ENCODE results near the gene TPI1. TPM values are rescaled to one million over a fixed set of nuclear protein-coding genes. Genes with fewer than 3 reads are reported as not detected.
"Not testable (repeated sequence)": the region's sequence is repeated elsewhere in the genome, so short reads cannot be mapped to it uniquely, and the experiment has no call there.

TPI1 gene
- total and polyA plus RNA-seq, 5 experiments from 2014 or later, result 159 to 497 (median 372) TPM

- Mint-ChIP-seq H3K4me3 (peak overlapping the region in 7 of 10 donors; percentile 6 to 95 (median 46)), H3K36me3 (peaks cover 5 to 52% (median 14%) of the 10 kb centered on the region in 3 donors), H3K4me1 (peaks cover 21 to 43% (median 29%) of the 10 kb centered on the region in 4 donors), H3K27ac (peak overlapping the region in 7 of 10 donors; percentile 15 to 93 (median 73))
- not testable (repeated sequence) for DNase-seq, ATAC-seq, H3K27me3 Mint-ChIP-seq, H3K9me3 Mint-ChIP-seq
- POLR2A ChIA-PET, result interaction anchor here (1.0 to 7.2 kb wide), 3 partner anchors 8 to 72 kb away, joined by 3 to 119 read pairs (median 6); partner anchors contain the start of genes CDCA3, SPSB2 and USP5
These were observed 2.0 kb upstream of the TPI1 start for GRCh38 chr12:6865307-6865706.

GRCh38 chr12:6866163-6866919 lies 990 bp upstream of the TPI1 start:
- peaks cover 25 to 51% (median 39%) of the 10 kb centered on the region in 4 donors for H3K4me1 Mint-ChIP-seq
- peak overlapping the region; percentile 83 to 95 (median 88) for H3K4me3 Mint-ChIP-seq
- H3K27me3 Mint-ChIP-seq, result no peaks in the 10 kb centered on the region
- H3K27ac Mint-ChIP-seq, result peak overlapping the region in 9 of 10 donors; percentile 72 to 96 (median 89)
- DNase-seq (peak in 6 of 10 donors; percentile 5 to 70 (median 27)), ATAC-seq (no peak)
- POLR2A ChIA-PET, result interaction anchor here (1.0 to 7.2 kb wide), 13 partner anchors 8 to 243 kb away, joined by 3 to 119 read pairs (median 7); partner anchors contain the start of genes C12orf57, C1RL, CDCA3 and EMG1
- H3K9me3 Mint-ChIP-seq, result no peaks in the 10 kb centered on the region
- H3K36me3 Mint-ChIP-seq, result peaks cover 5 to 49% (median 7%) of the 10 kb centered on the region in 3 donors

DNA sequence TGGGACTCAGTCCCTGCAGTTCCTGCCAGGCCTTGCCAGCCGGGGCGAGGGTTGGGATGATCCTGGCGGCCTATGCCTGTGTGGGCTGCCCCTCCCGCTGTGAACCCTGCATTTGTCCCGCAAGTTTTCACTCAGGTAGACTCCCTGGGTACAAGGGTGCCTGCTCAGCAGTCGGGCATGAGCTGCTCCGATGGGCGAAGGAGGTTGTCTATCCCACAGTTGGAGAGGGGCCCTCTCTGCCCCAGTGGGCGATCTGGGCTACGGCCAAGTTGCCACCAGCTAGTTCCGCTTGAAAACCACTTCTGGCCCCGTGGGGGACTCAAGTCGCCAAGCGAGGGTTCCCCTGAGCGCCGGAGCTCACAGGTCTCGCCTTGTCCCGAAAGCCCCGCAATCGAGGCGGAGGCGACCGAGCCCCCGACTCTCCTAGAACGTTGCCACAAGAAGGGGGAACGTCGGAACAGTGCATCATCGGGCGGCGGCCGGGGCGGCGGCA lies 365 bp upstream of the TPI1 start:
- Mint-ChIP-seq H3K4me3 (peak overlapping the region; percentile 83 to 95 (median 88)), H3K36me3 (peaks cover 4 to 45% (median 6%) of the 10 kb centered on the region in 3 donors), H3K4me1 (peaks cover 29 to 57% (median 45%) of the 10 kb centered on the region in 4 donors), H3K27ac (peak overlapping the region; percentile 57 to 96 (median 88)), H3K27me3 (no peaks in the 10 kb centered on the region), H3K9me3 (no peaks in the 10 kb centered on the region)
- POLR2A ChIA-PET, result interaction anchor here (0.6 to 7.2 kb wide), 19 partner anchors 8 to 242 kb away, joined by 3 to 119 read pairs (median 5); partner anchors contain the start of genes C12orf57, C1RL, CDCA3 and EMG1
- ATAC-seq (peak in 1 of 2 donors; percentile 15), DNase-seq (peak in 1 of 10 donors; percentile 69)

DNA sequence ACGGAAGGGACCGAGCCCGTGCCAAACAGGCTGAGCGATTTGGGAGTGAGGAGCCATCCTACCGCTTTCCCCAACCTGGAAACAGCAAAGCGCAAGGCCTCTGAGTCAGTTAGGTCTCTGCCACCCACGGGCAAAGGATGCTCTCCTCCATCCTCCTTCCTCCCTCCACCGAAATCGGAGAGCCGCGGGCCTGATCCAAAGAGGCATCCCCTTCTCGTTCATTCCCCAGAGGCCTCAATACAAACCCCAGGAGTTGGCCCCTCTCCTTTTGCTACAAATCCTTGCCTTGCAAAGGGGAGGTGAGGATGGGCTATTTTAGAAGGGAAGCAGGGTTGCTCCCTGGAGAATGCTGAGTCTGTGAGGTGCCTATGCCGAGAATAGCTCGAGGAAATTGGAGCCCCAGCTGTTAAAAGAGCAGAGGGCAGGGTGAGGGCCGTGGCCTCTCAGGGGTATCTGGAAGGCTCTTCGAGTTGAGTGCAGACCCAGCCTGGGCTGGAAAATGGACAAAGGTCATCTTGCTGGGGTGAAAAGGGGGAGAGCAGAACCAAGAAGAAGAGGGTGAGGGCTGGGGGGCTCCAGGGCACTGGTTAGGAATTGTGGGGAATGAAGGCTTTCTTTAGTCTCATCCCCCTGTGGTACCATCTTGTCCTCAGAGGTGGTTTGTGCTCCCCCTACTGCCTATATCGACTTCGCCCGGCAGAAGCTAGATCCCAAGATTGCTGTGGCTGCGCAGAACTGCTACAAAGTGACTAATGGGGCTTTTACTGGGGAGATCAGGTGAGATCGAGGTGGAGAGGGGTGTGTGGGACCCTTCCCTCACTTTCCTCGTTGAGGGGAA lies 1.1 kb downstream of the TPI1 start:
- Mint-ChIP-seq H3K27me3 (no peaks in the 10 kb centered on the region), H3K27ac (peak overlapping the region; percentile 67 to 94 (median 87)), H3K9me3 (no peaks in the 10 kb centered on the region), H3K4me1 (peaks cover 35 to 62% (median 54%) of the 10 kb centered on the region in 4 donors), H3K36me3 (peaks cover 0 to 32% (median 2%) of the 10 kb centered on the region in 3 donors), H3K4me3 (peak overlapping the region; percentile 84 to 92 (median 88))
- ATAC-seq, result no peak
- POLR2A ChIA-PET, result interaction anchor here (0.6 to 7.2 kb wide), 12 partner anchors 15 to 241 kb away, joined by 3 to 119 read pairs (median 8); partner anchors contain the start of genes C12orf57, C1RL, CDCA3 and RNU7-1
- DNase-seq, result peak in 2 of 10 donors; percentile 3 to 7

DNA sequence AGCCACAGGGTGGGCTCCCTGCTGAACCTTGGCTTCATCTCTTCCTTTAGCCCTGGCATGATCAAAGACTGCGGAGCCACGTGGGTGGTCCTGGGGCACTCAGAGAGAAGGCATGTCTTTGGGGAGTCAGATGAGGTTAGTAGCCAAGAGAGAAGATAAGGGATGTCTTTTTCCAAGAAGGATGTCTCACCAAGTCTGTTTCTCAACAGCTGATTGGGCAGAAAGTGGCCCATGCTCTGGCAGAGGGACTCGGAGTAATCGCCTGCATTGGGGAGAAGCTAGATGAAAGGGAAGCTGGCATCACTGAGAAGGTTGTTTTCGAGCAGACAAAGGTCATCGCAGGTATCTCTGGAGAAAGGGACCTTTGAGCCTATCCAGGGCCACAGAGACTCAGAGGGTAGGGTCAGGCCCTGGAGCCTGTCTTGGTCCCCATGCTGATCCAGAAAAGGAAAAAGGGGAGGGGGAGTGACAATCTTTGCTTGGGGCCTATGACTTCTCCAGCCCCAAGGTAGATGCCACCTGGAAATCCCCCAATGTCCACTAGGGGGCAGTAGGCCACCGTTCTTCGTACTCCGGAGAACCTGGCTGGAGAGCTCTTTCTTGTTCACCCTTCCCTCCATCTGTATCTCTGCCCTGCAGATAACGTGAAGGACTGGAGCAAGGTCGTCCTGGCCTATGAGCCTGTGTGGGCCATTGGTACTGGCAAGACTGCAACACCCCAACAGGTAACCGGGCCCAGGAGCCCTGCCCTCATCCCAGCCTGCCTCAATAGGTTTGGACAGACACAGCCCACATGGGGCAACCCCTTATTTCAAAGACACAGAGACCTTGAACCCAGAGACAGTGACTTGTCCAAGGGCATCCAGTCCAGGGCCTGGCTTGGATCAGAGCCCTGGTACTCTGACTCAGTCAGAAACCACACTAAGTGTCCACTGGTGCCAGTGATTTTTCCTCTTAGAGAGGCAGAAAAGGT lies 2.0 kb downstream of the TPI1 start:
- POLR2A ChIA-PET, result interaction anchor here (0.7 to 7.2 kb wide), 14 partner anchors 11 to 243 kb away, joined by 3 to 119 read pairs (median 4); partner anchors contain the start of genes C12orf57, C1RL, CDCA3 and ENO2
- Mint-ChIP-seq H3K36me3 (peaks cover 0 to 29% (median under 1%) of the 10 kb centered on the region in 3 donors), H3K9me3 (no peaks in the 10 kb centered on the region), H3K4me1 (peaks cover 35 to 67% (median 60%) of the 10 kb centered on the region in 4 donors), H3K4me3 (peak overlapping the region; percentile 84 to 92 (median 88)), H3K27ac (peak overlapping the region; percentile 67 to 92 (median 86)), H3K27me3 (no peaks in the 10 kb centered on the region)
- ATAC-seq, result peak; percentile 4 to 13
- DNase-seq, result peak; percentile 67 to 91 (median 84)

DNA sequence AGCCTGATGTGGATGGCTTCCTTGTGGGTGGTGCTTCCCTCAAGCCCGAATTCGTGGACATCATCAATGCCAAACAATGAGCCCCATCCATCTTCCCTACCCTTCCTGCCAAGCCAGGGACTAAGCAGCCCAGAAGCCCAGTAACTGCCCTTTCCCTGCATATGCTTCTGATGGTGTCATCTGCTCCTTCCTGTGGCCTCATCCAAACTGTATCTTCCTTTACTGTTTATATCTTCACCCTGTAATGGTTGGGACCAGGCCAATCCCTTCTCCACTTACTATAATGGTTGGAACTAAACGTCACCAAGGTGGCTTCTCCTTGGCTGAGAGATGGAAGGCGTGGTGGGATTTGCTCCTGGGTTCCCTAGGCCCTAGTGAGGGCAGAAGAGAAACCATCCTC lies 3.0 kb downstream of the TPI1 start:
- peaks cover 37 to 68% (median 60%) of the 10 kb centered on the region in 4 donors for H3K4me1 Mint-ChIP-seq
- not testable (repeated sequence) for H3K9me3 Mint-ChIP-seq, DNase-seq, H3K27me3 Mint-ChIP-seq, ATAC-seq
- POLR2A ChIA-PET, result interaction anchor here (0.7 to 4.8 kb wide), 9 partner anchors 11 to 90 kb away, joined by 3 to 74 read pairs (median 5); partner anchors contain the start of genes C12orf57, CDCA3, P3H3 and RNU7-1
- H3K36me3 Mint-ChIP-seq, result peaks cover 0 to 21% (median 0%) of the 10 kb centered on the region in 3 donors
- H3K27ac Mint-ChIP-seq, result peak overlapping the region in 5 of 10 donors; percentile 17 to 74 (median 63)
- H3K4me3 Mint-ChIP-seq, result peak overlapping the region in 8 of 10 donors; percentile 28 to 72 (median 48)

- ATAC-seq (no peak), DNase-seq (peak in 2 of 10 donors; percentile 6 to 61)
- Mint-ChIP-seq H3K27ac (peak overlapping the region; percentile 53 to 95 (median 90)), H3K9me3 (no peaks in the 10 kb centered on the region), H3K36me3 (peaks cover 0 to 22% (median 0%) of the 10 kb centered on the region in 3 donors), H3K4me1 (peaks cover 37 to 65% (median 58%) of the 10 kb centered on the region in 4 donors), H3K27me3 (no peaks in the 10 kb centered on the region), H3K4me3 (peak overlapping the region; percentile 84 to 97 (median 90))
- POLR2A ChIA-PET, result interaction anchor here (0.8 to 5.1 kb wide), 13 partner anchors 19 to 236 kb away, joined by 3 to 88 read pairs (median 27); partner anchors contain the start of genes C12orf57, CDCA3, ENO2 and P3H3
These were observed 4.0 kb downstream of the TPI1 start for GRCh38 chr12:6871052-6871957.

DNA sequence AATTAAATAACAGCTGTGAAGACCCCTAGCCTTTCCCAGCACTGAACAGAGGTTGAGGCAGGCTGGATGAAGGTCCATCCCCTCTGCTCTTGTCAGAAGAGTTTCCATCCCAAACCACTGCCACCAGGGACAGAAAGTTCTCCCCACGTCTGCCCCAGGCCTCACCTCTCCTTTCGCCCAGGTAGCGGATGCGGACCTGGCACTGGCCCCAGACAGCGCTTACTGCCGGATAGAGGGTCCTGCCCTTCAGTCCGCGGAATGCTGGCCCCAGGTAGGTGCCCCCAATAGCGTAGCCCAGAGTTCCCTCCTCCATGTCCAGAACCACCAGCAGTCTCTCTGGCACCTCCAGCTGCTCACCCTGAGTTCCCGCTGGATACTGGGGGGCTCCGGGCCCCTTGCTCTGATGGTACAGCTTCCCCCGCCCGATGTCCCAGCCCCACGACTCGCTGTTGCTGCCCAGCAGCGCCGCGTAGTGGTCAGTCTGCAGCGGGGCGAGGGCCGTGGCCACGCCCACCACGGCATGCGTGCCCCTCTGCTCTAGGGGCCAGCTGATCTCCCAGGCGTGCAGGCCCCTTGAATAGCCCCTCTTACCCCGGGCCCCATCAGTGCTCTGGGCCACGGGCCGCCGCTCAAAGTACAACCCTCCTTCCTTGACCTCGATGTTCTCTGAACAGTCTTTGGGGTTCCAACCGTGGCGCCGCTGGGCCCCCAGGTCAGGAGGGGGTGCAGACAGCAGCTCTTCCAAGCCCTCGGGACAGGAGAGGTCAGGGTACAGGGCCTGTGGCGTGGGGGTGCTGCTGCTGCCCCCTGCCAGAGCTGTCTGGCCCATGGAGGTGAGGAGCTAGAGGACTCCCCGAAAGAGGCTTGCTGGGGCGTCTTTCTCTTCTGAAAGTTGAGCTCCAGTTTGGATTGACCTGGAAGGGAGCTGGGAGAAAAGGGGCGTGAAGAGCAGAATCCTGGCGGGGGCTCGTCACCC lies 5.0 kb downstream of the TPI1 start:
- Mint-ChIP-seq H3K27me3 (no peaks in the 10 kb centered on the region), H3K9me3 (no peaks in the 10 kb centered on the region), H3K4me1 (peaks cover 41 to 58% (median 54%) of the 10 kb centered on the region in 4 donors), H3K4me3 (peak overlapping the region; percentile 84 to 97 (median 90)), H3K27ac (peak overlapping the region; percentile 57 to 95 (median 90)), H3K36me3 (peaks cover 0 to 25% (median 0%) of the 10 kb centered on the region in 3 donors)
- ATAC-seq, result peak; percentile 43 to 48
- POLR2A ChIA-PET, result interaction anchor here (0.6 to 5.1 kb wide), 37 partner anchors 8 to 379 kb away, joined by 3 to 88 read pairs (median 7); partner anchors contain the start of genes C12orf57, CDCA3, COPS7A and ENO2
- peak; percentile 70 to 88 (median 84) for DNase-seq

Measured in naive thymus-derived CD8-positive, alpha-beta T cell (primary cell).